H9 (cell line): ENCODE results near the gene RALY. TPM values are rescaled to one million over a fixed set of nuclear protein-coding genes. Genes with fewer than 3 reads are reported as not detected.

Source experiments
- DNase-seq: peaks from one replicate; pipeline ENCODE4 v3.0.0-alpha.2; 2017
- H2AFZ ChIP-seq: one replicate; pipeline ENCODE4 v1.6.1; 2013; ENCODE audit warnings: mild to moderate bottlenecking, low read length, control low read depth, moderate library complexity
- H2AK5ac ChIP-seq: 2 replicates; pipeline ENCODE4 v1.6.1; 2013; ENCODE audit warnings: low read length, control low read depth, mixed read lengths; ENCODE audit not compliant: insufficient read length
- H2BK120ac ChIP-seq: one replicate; pipeline ENCODE4 v1.6.1; 2013; ENCODE audit warnings: low read depth, mild to moderate bottlenecking, low read length, control low read depth, inconsistent platforms; ENCODE audit not compliant: poor library complexity, severe bottlenecking
- H2BK12ac ChIP-seq: 2 replicates; pipeline ENCODE4 v1.6.1; 2013; ENCODE audit warnings: low read length, control low read depth, mixed read lengths, low read depth; ENCODE audit not compliant: insufficient read length
- H2BK15ac ChIP-seq: 2 replicates; pipeline ENCODE4 v1.6.1; 2013; ENCODE audit warnings: low read depth, low read length, control low read depth
- H2BK20ac ChIP-seq: one replicate; pipeline ENCODE4 v1.6.1; 2013; ENCODE audit warnings: low read depth, mild to moderate bottlenecking, low read length, control low read depth, inconsistent platforms; ENCODE audit not compliant: poor library complexity, severe bottlenecking
- H2BK5ac ChIP-seq: 2 replicates; pipeline ENCODE4 v1.6.1; 2013; ENCODE audit warnings: low read length, control low read depth, mixed read lengths; ENCODE audit not compliant: insufficient read length
- H3K14ac ChIP-seq: 2 replicates; pipeline ENCODE4 v1.6.1; 2013; ENCODE audit warnings: low read length, control low read depth; ENCODE audit not compliant: insufficient read depth
- H3K18ac ChIP-seq: 2 replicates; pipeline ENCODE4 v1.6.1; 2013; ENCODE audit warnings: low read depth, mild to moderate bottlenecking, mixed read lengths, low read length, control low read depth; ENCODE audit not compliant: insufficient read length
- H3K23ac ChIP-seq: 2 replicates; pipeline ENCODE4 v1.6.1; 2013; ENCODE audit warnings: low read length, control low read depth, mixed read lengths, low read depth; ENCODE audit not compliant: insufficient read length
- H3K23me2 ChIP-seq: 2 replicates; pipeline ENCODE4 v1.6.1; 2013; ENCODE audit warnings: low read depth, mild to moderate bottlenecking, mixed read lengths, low read length, control low read depth; ENCODE audit not compliant: insufficient read length, poor library complexity, severe bottlenecking
- H3K27ac ChIP-seq: 2 replicates; pipeline ENCODE4 v1.5.1; 2013; ENCODE audit warnings: low read length, control low read depth, mixed read lengths, low read depth; ENCODE audit not compliant: insufficient read length
- H3K27me3 ChIP-seq: 2 replicates; pipeline ENCODE4 v1.6.1; 2013; ENCODE audit warnings: low read length, control low read depth, inconsistent platforms; ENCODE audit not compliant: insufficient read depth
- H3K4ac ChIP-seq: 2 replicates; pipeline ENCODE4 v1.6.1; 2013; ENCODE audit warnings: low read depth, mild to moderate bottlenecking, control low read depth, inconsistent platforms, low read length, moderate library complexity
- H3K4me1 ChIP-seq: 2 replicates; pipeline ENCODE4 v1.6.1; 2013; ENCODE audit warnings: low read length, control low read depth, inconsistent platforms; ENCODE audit not compliant: insufficient read depth
- H3K4me2 ChIP-seq: 2 replicates; pipeline ENCODE4 v1.6.1; 2013; ENCODE audit warnings: low read length, control low read depth, mixed read lengths; ENCODE audit not compliant: insufficient read length, insufficient read depth
- H3K56ac ChIP-seq: 2 replicates; pipeline ENCODE4 v1.6.1; 2013; ENCODE audit warnings: low read depth, mild to moderate bottlenecking, mixed read lengths, low read length, control low read depth; ENCODE audit not compliant: insufficient read length
- H3K79me1 ChIP-seq: 2 replicates; pipeline ENCODE4 v1.6.1; 2013; ENCODE audit warnings: low read depth, mild to moderate bottlenecking, moderate library complexity, low read length, control low read depth, inconsistent platforms; ENCODE audit not compliant: insufficient read depth, poor library complexity, severe bottlenecking
- H3K79me2 ChIP-seq: 2 replicates; pipeline ENCODE4 v1.6.1; 2013; ENCODE audit warnings: low read length, control low read depth, inconsistent platforms; ENCODE audit not compliant: insufficient read depth
- H3K9ac ChIP-seq: 2 replicates; pipeline ENCODE4 v1.6.1; 2013; ENCODE audit warnings: low read length, control low read depth, mixed read lengths; ENCODE audit not compliant: insufficient read length; ENCODE audit errors: extremely low read depth
- H3K9me3 ChIP-seq: one replicate; pipeline ENCODE4 v1.6.1; 2013; ENCODE audit warnings: low read depth, low read length, inconsistent platforms; ENCODE audit not compliant: control insufficient read depth
- H3T11ph ChIP-seq: one replicate; pipeline ENCODE4 v1.6.1; 2013; ENCODE audit warnings: mild to moderate bottlenecking, low read length, control low read depth, inconsistent platforms
- H4K20me1 ChIP-seq: one replicate; pipeline ENCODE4 v1.6.1; 2013; ENCODE audit not compliant: control insufficient read depth, insufficient read length, insufficient read depth
- H4K5ac ChIP-seq: 2 replicates; pipeline ENCODE4 v1.6.1; 2013; ENCODE audit warnings: low read depth, mild to moderate bottlenecking, mixed read lengths, low read length, control low read depth; ENCODE audit not compliant: insufficient read length
- H4K8ac ChIP-seq: replicated peaks from 2 replicates; pipeline ENCODE4 v1.6.1; 2013; ENCODE audit warnings: low read length, control low read depth, mixed read lengths, low read depth; ENCODE audit not compliant: insufficient read length
- H4K91ac ChIP-seq: 2 replicates; pipeline ENCODE4 v1.6.1; 2013; ENCODE audit warnings: low read depth, mild to moderate bottlenecking, moderate library complexity, mixed read lengths, low read length, control low read depth; ENCODE audit not compliant: insufficient read length
- H3K27ac Mint-ChIP-seq, 3 experiments: 2 replicates in 2 of 3; 3 replicates in 1 of 3; pipeline ENCODE4 v1.8.0; 2020 to 2021; ENCODE audit warnings: mixed read lengths in 3 of 3, mild to moderate bottlenecking in 1 of 3, moderate library complexity in 1 of 3
- H3K27me3 Mint-ChIP-seq: 2 replicates; pipeline ENCODE4 v1.8.0; 2021; ENCODE audit warnings: low read depth, mild to moderate bottlenecking, moderate library complexity, mixed read lengths
- H3K36me3 Mint-ChIP-seq, 3 experiments: 2 replicates in 2 of 3; 3 replicates in 1 of 3; pipeline ENCODE4 v1.8.0; 2020 to 2021; ENCODE audit warnings: low read depth in 3 of 3, mixed read lengths in 3 of 3; ENCODE audit not compliant: insufficient read depth in 1 of 3
- H3K4me1 Mint-ChIP-seq, 2 experiments: 2 replicates each; pipeline ENCODE4 v1.8.0; 2020; ENCODE audit warnings: mixed read lengths in 2 of 2
- H3K4me3 Mint-ChIP-seq, 2 experiments: 2 replicates in 1 of 2; 3 replicates in 1 of 2; pipeline ENCODE4 v1.8.0; 2020 to 2021; ENCODE audit warnings: mild to moderate bottlenecking in 2 of 2, mixed read lengths in 2 of 2, moderate library complexity in 1 of 2
- H3K9me3 Mint-ChIP-seq, 2 experiments: 2 replicates in 1 of 2; 3 replicates in 1 of 2; pipeline ENCODE4 v1.8.0; 2020; ENCODE audit warnings: mild to moderate bottlenecking in 2 of 2, mixed read lengths in 2 of 2, moderate library complexity in 1 of 2
- WGBS: extraction: QIAGEN DNeasy Blood & Tissue Kit; methylation state at CpG from one replicate; pipeline ENCODE4 v1.1.7; 2013; ENCODE audit warnings: missing lambda C conversion rate, low lambda C conversion rate, mixed read lengths; ENCODE audit not compliant: insufficient read length; ENCODE audit errors: extremely low coverage; 5-methylcytosine and 5-hydroxymethylcytosine counted together
- total RNA-seq: library from RNA; stranded (reverse); gene quantifications from 2 replicates; pipeline ENCODE4 v1.2.1, GENCODE V29; 2021
- TF ChIP-seq, protein P1 (sequence below): fragments of 200-600 bp; sonication (generic); conservative IDR thresholded peaks from 3 replicates; pipeline ENCODE4 v1.8.0; 2021; ENCODE audit warnings: antibody characterized with exemption, mild to moderate bottlenecking

Gene RALY
- total RNA-seq, 1 experiment from 2014 or later, result 199 TPM

DNA sequence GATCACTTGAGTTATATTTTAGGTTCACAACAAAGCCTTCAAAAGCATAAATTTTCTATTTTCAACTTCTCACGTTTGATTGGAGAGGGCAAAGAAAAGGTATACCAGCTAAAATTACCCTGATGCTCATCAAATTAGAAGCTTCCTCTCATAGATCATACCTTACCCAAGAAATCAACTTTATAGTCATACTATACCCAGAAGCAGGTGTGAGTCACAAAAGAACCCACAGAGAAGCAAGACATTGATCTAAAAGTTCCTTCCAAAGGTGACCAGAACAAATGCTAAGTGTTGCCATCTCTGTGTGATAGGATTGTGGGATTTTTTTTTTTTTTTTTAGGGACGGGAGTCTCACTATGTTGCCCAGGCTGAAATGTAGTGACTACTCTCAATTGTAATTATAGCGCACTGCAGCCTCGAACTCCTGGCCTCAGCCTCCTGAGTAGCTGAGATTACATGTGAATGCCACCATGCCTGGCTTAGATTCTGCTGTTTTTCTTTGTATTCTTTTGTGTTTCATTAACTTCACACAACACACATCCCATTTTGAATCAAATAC is 115.0 kb downstream of the RALY start:
- no peaks in the 10 kb centered on the region for H4K20me1 ChIP-seq
- Mint-ChIP-seq H3K36me3 (peaks cover 50 to 70% (median 59%) of the 10 kb centered on the region in 3 experiments), H3K27me3 (no peaks in the 10 kb centered on the region; the same call in 1 of the 2 replicates), H3K4me3 (peak overlapping the region; percentile 17 to 41; a peak in 4 of 5 replicates), H3K9me3 (no peaks in the 10 kb centered on the region), H3K4me1 (peaks cover 26 to 33% of the 10 kb centered on the region in 2 experiments), H3K27ac (no peak overlapping the region; a peak in 1 of 7 replicates)
- no peak overlapping the region for H4K5ac ChIP-seq
- H4K8ac ChIP-seq, result no peak overlapping the region
- H3K14ac ChIP-seq, result no peak overlapping the region
- no peak overlapping the region for H2BK12ac ChIP-seq
- H3T11ph ChIP-seq, result no peak overlapping the region
- H3K4me2 ChIP-seq, result no peak overlapping the region
- H2BK15ac ChIP-seq, result no peak overlapping the region
- no peak overlapping the region for H2BK20ac ChIP-seq
- H2BK120ac ChIP-seq, result no peak overlapping the region
- no peaks in the 10 kb centered on the region for H3K27me3 ChIP-seq
- peaks cover 46% of the 10 kb centered on the region for H3K79me2 ChIP-seq
- H2AFZ ChIP-seq, result no peak overlapping the region
- peaks cover 15% of the 10 kb centered on the region for H3K23me2 ChIP-seq
- H2BK5ac ChIP-seq, result no peak overlapping the region
- H2AK5ac ChIP-seq, result no peak overlapping the region
- H3K23ac ChIP-seq, result no peak overlapping the region
- no peak overlapping the region for H3K9ac ChIP-seq
- WGBS, result no CpG with 5 or more reads among the region's 4 CpGs
- H3K9me3 ChIP-seq, result no peaks in the 10 kb centered on the region
- DNase-seq, result no peak
- peaks cover 3% of the 10 kb centered on the region; the same call in 1 of the 2 replicates for H3K4me1 ChIP-seq
- TF ChIP-seq, protein P1, sequence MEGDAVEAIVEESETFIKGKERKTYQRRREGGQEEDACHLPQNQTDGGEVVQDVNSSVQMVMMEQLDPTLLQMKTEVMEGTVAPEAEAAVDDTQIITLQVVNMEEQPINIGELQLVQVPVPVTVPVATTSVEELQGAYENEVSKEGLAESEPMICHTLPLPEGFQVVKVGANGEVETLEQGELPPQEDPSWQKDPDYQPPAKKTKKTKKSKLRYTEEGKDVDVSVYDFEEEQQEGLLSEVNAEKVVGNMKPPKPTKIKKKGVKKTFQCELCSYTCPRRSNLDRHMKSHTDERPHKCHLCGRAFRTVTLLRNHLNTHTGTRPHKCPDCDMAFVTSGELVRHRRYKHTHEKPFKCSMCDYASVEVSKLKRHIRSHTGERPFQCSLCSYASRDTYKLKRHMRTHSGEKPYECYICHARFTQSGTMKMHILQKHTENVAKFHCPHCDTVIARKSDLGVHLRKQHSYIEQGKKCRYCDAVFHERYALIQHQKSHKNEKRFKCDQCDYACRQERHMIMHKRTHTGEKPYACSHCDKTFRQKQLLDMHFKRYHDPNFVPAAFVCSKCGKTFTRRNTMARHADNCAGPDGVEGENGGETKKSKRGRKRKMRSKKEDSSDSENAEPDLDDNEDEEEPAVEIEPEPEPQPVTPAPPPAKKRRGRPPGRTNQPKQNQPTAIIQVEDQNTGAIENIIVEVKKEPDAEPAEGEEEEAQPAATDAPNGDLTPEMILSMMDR, result no peak
- peaks cover 7% of the 10 kb centered on the region for H3K79me1 ChIP-seq
- no peak overlapping the region for H4K91ac ChIP-seq
- H3K56ac ChIP-seq, result no peak overlapping the region
- no peak overlapping the region for H3K27ac ChIP-seq
- no peak overlapping the region for H3K18ac ChIP-seq
- no peak overlapping the region for H3K4ac ChIP-seq
